Psoas muscle (tissue), 8 donors: ENCODE data around the gene PRTFDC1. TPM values are rescaled to one million over a fixed set of nuclear protein-coding genes. Genes with fewer than 3 reads are reported as not detected.

ENCODE experiments used
- ATAC-seq, 4 donors: fragments of 200-7000 bp; cut with Tn5 transposase; one replicate each; pipeline ENCODE4 v1.9.1; 2020; ENCODE audit warnings: moderate library complexity in 3 of 4, mild to moderate bottlenecking in 2 of 4
- DNase-seq, 2 donors: peaks; one replicate each; pipeline ENCODE4 v3.0.0-alpha.2; 2020
- H3K27ac ChIP-seq: fragments of 200-600 bp; one replicate; pipeline ENCODE4 v1.8.0; 2022
- H3K27me3 ChIP-seq, 3 donors: fragments of 200-600 bp in 1 of 3; one replicate each; pipeline versions ENCODE4 v1.6.1 to v1.8.0; 2013 to 2022; ENCODE audit warnings: low read length in 2 of 3, mild to moderate bottlenecking in 2 of 3, moderate library complexity in 1 of 3; ENCODE audit not compliant: insufficient read depth in 3 of 3
- H3K36me3 ChIP-seq, 2 donors: fragments of 200-600 bp in 1 of 2; one replicate each; pipeline versions ENCODE4 v1.6.1 to v1.8.0; 2013 to 2022; ENCODE audit warnings: low read depth in 1 of 2, mild to moderate bottlenecking in 1 of 2, moderate library complexity in 1 of 2; ENCODE audit not compliant: insufficient read depth in 1 of 2
- H3K4me1 ChIP-seq: fragments of 200-600 bp; one replicate; pipeline ENCODE4 v1.8.0; 2022
- H3K4me3 ChIP-seq: fragments of 200-600 bp; one replicate; pipeline ENCODE4 v1.8.0; 2022; ENCODE audit warnings: mild to moderate bottlenecking
- H3K9me3 ChIP-seq: fragments of 200-600 bp; one replicate; pipeline ENCODE4 v1.8.0; 2022
- CTCF ChIP-seq: fragments of 200-600 bp; IDR thresholded peaks from one replicate; pipeline ENCODE4 v1.8.0; 2022; ENCODE audit warnings: antibody characterized with exemption
- WGBS, 3 donors: extraction: QIAGEN DNeasy Blood & Tissue Kit; methylation state at CpG; one replicate each; pipeline versions ENCODE4 v1.1.6 to v1.1.7; 2013; 5-methylcytosine and 5-hydroxymethylcytosine counted together
- intact Hi-C, 2 donors: fragments of 100-400 bp; cut with DNase I; formaldehyde crosslinking; loops; one replicate each; pipeline versions ENCODE4 v1.11.0 to v1.14.2; 2022
- polyA plus RNA-seq, 3 donors: library from polyadenylated mRNA; stranded (reverse); fragments of 200-250 nt; gene quantifications; one replicate each; pipeline ENCODE4 v1.2.3, GENCODE V29; 2013
- total RNA-seq, 4 donors: library from RNA; stranded (reverse); fragmentation: NEBNext Ultra II Directional in 2 of 4; extraction: Animal tissue kit (Norgen Biotek cat#: 25700) in 2 of 4; gene quantifications; one replicate each; pipeline versions ENCODE4 v1.2.1 to v1.2.4, GENCODE V29; 2021 to 2023
- donor health status: healthy with polysubstance abuse.
- donor health status: DM: no; HTN: no; CAD: no; lungs with moderate emphysema.
- donor health status: Bipolar disorder and iron deficiency.
- donor health status: healthy.
- donor health status: DM: yes; HTN: yes; CAD: no.
- donor health status: DM: no; HTN: no; CAD: no.
- donor health status: DM: no; HTN: no; CAD: no.
- donor health status: DM: yes; HTN: yes; CAD: no.

PRTFDC1 gene
- total and polyA plus RNA-seq, 7 donors = 0.14 to 0.84 (median 0.43) TPM

DNA sequence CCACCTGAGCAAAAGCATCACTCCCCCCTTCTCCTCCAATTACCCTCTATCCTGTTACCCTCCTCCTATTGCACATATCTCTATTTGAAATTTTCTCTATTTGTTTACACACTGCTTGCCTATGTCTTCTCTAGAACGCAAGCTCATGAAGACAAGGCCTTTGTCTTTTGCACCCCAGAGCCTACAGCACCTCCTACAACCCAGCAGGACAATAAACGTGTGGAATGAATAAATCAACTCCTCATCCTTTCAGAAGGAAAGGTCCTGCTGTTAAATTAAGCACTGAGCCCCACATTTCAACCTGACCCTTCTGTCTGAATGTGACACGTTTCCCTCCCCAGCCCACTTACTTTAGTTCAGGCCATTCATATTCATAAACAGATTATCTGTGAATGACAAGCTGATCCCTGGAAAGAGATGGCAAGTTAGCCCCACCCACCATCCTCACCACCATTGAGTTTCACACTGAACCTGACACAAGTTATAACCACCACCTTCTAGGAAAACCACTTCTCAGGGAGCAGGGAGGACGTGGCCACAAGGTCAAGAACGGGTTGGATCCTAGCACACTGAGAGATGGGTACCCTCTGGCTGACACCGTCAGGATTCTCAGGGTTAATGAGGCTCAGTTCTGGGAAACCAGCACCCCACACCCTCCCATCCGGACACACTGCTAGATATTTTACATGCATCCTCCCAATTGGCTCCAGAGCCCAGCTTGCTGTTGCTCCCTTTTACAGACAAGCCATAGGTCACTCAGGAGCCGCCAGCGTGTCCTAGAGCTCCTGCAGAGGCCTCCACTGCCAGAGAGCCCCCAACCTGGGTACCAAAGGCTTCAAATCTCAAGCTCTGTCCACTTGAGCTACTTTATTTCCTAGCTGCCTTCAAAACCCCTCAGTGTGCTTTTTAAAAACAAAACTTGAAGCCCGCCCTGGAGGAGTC, 934 bp downstream of the PRTFDC1 start:
- no peak for TF ChIP-seq CTCF
- WGBS, 3 donors = 50 to 62% (median 51%) methylated on average over 10 of the region's 10 CpGs
- Histone ChIP-seq H3K9me3 (no peaks in the 10 kb centered on the region), H3K36me3 (no peaks in the 10 kb centered on the region), H3K27ac (peak overlapping the region; percentile 58), H3K4me3 (peak overlapping the region; percentile 70), H3K27me3 (peaks cover 0 to 2% (median 0%) of the 10 kb centered on the region in 3 donors), H3K4me1 (peaks cover 5% of the 10 kb centered on the region)
- intact Hi-C loops = no loop called here
- ATAC-seq = no peak
- DNase-seq = no peak

DNA sequence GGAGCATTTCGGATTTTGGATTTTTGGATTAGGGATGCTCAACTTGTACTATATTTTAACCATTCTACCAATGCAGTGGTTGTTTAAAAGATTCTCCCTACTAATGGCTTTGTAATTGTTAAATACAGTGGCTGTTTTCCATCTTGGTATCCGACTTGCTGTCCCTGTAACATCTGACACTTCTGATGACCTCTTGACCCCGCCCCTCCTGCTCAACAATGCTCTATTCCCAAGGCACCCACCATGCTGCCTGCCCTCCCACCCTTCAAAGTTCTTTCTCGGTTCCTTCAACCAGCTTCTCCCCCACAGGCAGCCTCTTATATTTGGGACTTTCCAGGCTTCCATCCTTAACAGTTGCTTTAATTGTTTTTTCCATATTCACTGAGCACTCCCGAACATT, 2.0 kb downstream of the PRTFDC1 start:
- Histone ChIP-seq H3K27ac (no peak overlapping the region), H3K9me3 (no peaks in the 10 kb centered on the region), H3K4me1 (peaks cover 5% of the 10 kb centered on the region), H3K27me3 (peaks cover 0 to 2% (median 0%) of the 10 kb centered on the region in 3 donors), H3K4me3 (no peak overlapping the region), H3K36me3 (no peaks in the 10 kb centered on the region)
- ATAC-seq = no peak
- WGBS, 3 donors = 74 to 77% (median 75%) methylated on average over 5 of the region's 5 CpGs
- no peak for TF ChIP-seq CTCF
- no peak for DNase-seq
- intact Hi-C loops = no loop called here

DNA sequence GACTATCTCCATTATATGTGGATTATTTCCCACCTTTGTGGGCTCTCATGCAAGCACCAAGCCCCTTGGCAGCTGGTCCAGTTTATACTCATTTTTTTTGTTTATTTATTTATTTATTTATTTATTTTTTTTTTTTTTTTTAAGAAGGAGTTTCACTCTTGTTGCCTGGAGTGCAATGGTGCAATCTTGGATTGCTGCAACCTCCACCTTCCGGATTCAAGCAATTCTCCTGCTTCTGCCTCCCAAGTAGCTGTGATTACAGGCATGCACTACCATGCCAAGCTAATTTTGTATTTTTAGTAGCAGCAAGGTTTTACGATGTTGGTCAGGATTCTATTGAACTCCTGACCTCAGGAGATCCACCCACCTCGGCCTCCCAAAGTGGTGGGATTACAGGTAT, 2.8 kb downstream of the PRTFDC1 start:
- no peaks in the 10 kb centered on the region for H3K36me3 ChIP-seq
- intact Hi-C loops = no loop called here
- no peak overlapping the region for H3K27ac ChIP-seq
- peaks cover 5% of the 10 kb centered on the region for H3K4me1 ChIP-seq
- 76 to 78% (median 76%) methylated on average over 3 of the region's 3 CpGs for WGBS, 3 donors
- H3K27me3 ChIP-seq = peaks cover 0 to 2% (median 0%) of the 10 kb centered on the region in 3 donors
- DNase-seq (no peak), ATAC-seq (no peak)
- H3K4me3 ChIP-seq = no peak overlapping the region
- TF ChIP-seq CTCF = no peak
- no peaks in the 10 kb centered on the region for H3K9me3 ChIP-seq

GRCh38 chr10:24947304-24948097, 4.9 kb downstream of the PRTFDC1 start:
- intact Hi-C loops = no loop called here
- peak overlapping the region; percentile 33 for H3K27ac ChIP-seq
- no peaks in the 10 kb centered on the region for H3K36me3 ChIP-seq
- TF ChIP-seq CTCF = no peak
- ATAC-seq (no peak), DNase-seq (no peak)
- WGBS, 3 donors = 56 to 62% (median 57%) methylated on average over 4 of the region's 4 CpGs
- no peaks in the 10 kb centered on the region for H3K4me1 ChIP-seq
- no peak overlapping the region for H3K4me3 ChIP-seq
- no peaks in the 10 kb centered on the region for H3K9me3 ChIP-seq
- no peaks in the 10 kb centered on the region for H3K27me3 ChIP-seq
